Neural progenitor cell (in vitro differentiated cells): ENCODE data around the gene STRADA. TPM values are rescaled to one million over a fixed set of nuclear protein-coding genes. Genes with fewer than 3 reads are reported as not detected.

Experiments
- DNase-seq: peaks from one replicate; pipeline ENCODE4 v3.0.0-alpha.2; 2016; ENCODE audit warnings: low spot score
- H2AFZ ChIP-seq: fragments of 200-600 bp; sonication (generic); replicated peaks from 2 replicates; pipeline ENCODE4 v1.6.1; 2016; ENCODE audit warnings: antibody characterized with exemption
- H3F3A ChIP-seq: fragments of 200-600 bp; sonication (generic); 2 replicates; pipeline ENCODE4 v1.6.1; 2016; ENCODE audit warnings: antibody characterized with exemption, low read depth
- H3K27ac ChIP-seq: fragments of 200-600 bp; sonication (generic); 2 replicates; pipeline ENCODE4 v1.5.1; 2016; ENCODE audit warnings: mild to moderate bottlenecking
- H3K27me3 ChIP-seq: fragments of 200-600 bp; sonication (generic); 2 replicates; pipeline ENCODE4 v1.6.1; 2016; ENCODE audit warnings: mild to moderate bottlenecking, moderate library complexity
- H3K36me3 ChIP-seq: fragments of 200-600 bp; sonication (generic); 2 replicates; pipeline ENCODE4 v1.5.1; 2016
- H3K4me1 ChIP-seq: fragments of 200-600 bp; sonication (generic); 2 replicates; pipeline ENCODE4 v1.6.1; 2016; ENCODE audit warnings: mixed run types
- H3K4me2 ChIP-seq: fragments of 200-600 bp; sonication (generic); 2 replicates; pipeline ENCODE4 v1.6.1; 2016
- H3K4me3 ChIP-seq: fragments of 200-600 bp; sonication (generic); 2 replicates; pipeline ENCODE4 v1.5.1; 2016
- H3K79me2 ChIP-seq: fragments of 200-600 bp; sonication (generic); 2 replicates; pipeline ENCODE4 v1.6.1; 2016; ENCODE audit warnings: low read depth
- H3K9ac ChIP-seq: fragments of 200-600 bp; sonication (generic); 2 replicates; pipeline ENCODE4 v1.6.1; 2016
- H3K9me3 ChIP-seq: fragments of 200-600 bp; sonication (generic); 2 replicates; pipeline ENCODE4 v1.5.1; 2016; ENCODE audit warnings: low read depth
- H4K20me1 ChIP-seq: fragments of 200-600 bp; sonication (generic); 2 replicates; pipeline ENCODE4 v1.6.1; 2016; ENCODE audit warnings: low read depth
- H3K27ac Mint-ChIP-seq: 3 replicates; pipeline ENCODE4 v1.8.0; 2021; ENCODE audit warnings: mixed read lengths
- H3K27me3 Mint-ChIP-seq: 2 replicates; pipeline ENCODE4 v1.8.0; 2022; ENCODE audit warnings: low read depth, mild to moderate bottlenecking, inconsistent platforms, moderate library complexity, mixed read lengths; ENCODE audit not compliant: insufficient read depth
- H3K36me3 Mint-ChIP-seq: 3 replicates; pipeline ENCODE4 v1.8.0; 2021; ENCODE audit warnings: mixed read lengths
- H3K4me1 Mint-ChIP-seq: 3 replicates; pipeline ENCODE4 v1.8.0; 2021; ENCODE audit warnings: mixed read lengths
- H3K4me3 Mint-ChIP-seq: 3 replicates; pipeline ENCODE4 v1.8.0; 2021; ENCODE audit warnings: mild to moderate bottlenecking, moderate library complexity, mixed read lengths
- H3K9me3 Mint-ChIP-seq: 3 replicates; pipeline ENCODE4 v1.8.0; 2020; ENCODE audit warnings: mixed read lengths
- CTCF ChIP-seq: fragments of 200-600 bp; sonication (generic); IDR thresholded peaks from 2 replicates; pipeline ENCODE4 v1.5.1; 2017; ENCODE audit warnings: antibody characterized with exemption, mild to moderate bottlenecking
- EZH2 ChIP-seq: fragments of 200-600 bp; sonication (generic); IDR thresholded peaks from 2 replicates; pipeline ENCODE4 v1.6.1; 2017; ENCODE audit warnings: antibody characterized with exemption, mild to moderate bottlenecking, moderate library complexity
- EZH2phosphoT487 ChIP-seq: fragments of 200-600 bp; sonication (generic); IDR thresholded peaks from 2 replicates; pipeline ENCODE4 v1.6.1; 2017; ENCODE audit warnings: antibody characterized with exemption
- total RNA-seq: library from RNA; depleted of rRNA; stranded (reverse); fragments of >200 nt; gene quantifications from 2 replicates; pipeline ENCODE4 v1.2.3, GENCODE V29; 2015; ENCODE audit warnings: low replicate concordance

The STRADA gene
- total RNA-seq, 1 donor from 2014 or later = 69.6 TPM

DNA sequence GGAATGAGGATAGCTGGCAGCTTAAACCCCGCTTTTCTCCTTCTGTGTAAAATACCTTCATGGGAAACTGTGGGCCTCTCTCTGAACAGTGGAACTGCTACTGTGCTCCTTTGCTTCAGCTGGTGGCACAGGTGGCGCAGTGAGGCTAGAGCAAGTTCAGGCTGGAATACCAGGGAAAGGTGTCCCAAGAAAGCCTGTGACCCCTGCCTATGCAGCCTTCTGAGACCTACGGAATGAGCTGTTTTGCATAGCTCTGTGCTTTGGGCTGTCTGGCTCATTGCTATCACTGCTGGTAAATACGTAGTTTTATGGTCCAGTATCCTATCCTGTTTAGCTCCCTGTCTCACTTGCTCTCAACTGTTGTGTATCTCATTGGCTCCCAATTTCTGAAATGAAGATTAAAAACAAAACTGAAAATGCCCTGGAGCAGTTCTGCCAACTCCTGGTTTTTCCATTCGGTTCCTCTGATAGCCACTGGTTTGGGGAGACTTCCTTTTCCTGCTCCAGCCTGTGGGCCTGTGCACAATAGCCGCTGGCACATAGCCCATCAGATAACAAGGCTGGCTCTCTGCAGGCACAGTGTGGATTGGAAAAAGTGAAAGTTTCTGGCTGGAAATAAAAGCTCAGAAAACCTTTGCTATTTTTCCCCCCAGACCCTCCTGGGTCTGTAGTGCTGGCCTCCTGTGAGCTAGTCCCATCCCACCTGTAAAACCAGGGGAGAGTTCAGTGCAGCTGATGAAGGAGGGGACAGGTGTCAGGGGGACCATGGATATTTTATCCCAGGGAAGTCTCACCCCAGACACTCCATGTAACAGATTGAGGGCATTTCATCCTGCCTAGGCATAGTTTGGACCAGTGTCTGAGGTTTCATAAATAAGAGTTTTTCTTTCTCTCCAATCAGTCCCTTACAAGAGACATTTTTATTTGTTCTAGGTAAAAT lies 65.7 kb downstream of the STRADA start:
- peak overlapping the region; percentile 60 for H3K27ac Mint-ChIP-seq

DNA sequence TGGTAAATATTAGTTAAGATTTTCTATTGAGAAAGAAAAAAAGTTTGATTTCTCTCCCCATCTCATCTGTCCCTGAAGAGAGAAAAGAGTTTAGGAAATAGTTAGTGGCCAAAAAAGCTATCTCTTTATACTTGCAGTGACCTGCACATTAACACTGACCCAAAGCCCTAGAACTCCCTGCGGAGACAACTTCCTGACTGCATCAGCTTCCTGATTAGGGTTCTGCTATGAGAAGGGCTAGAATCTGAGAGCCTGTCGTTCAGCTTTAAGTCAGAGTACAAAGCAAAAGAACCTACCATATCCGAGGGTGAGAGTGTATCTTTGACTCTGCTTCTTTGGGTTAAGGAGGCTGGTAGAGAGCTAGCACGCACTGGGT lies 66.4 kb downstream of the STRADA start:
- Mint-ChIP-seq H3K36me3 (peaks cover 18% of the 10 kb centered on the region), H3K27ac (no peak overlapping the region), H3K27me3 (peaks cover 4% of the 10 kb centered on the region), H3K9me3 (no peaks in the 10 kb centered on the region), H3K4me1 (peaks cover 32% of the 10 kb centered on the region), H3K4me3 (peak overlapping the region; percentile 30)
- Histone ChIP-seq H3K4me1 (peaks cover 9% of the 10 kb centered on the region), H3K4me2 (no peak overlapping the region), H2AFZ (no peak overlapping the region), H3K9me3 (no peaks in the 10 kb centered on the region), H3F3A (peaks cover 3% of the 10 kb centered on the region), H4K20me1 (peaks cover 6% of the 10 kb centered on the region), H3K79me2 (no peaks in the 10 kb centered on the region), H3K27ac (no peak overlapping the region), H3K4me3 (no peak overlapping the region), H3K9ac (no peak overlapping the region), H3K36me3 (no peaks in the 10 kb centered on the region), H3K27me3 (no peaks in the 10 kb centered on the region)
- no peak for DNase-seq
- TF ChIP-seq EZH2phosphoT487 = no peak
- no peak for TF ChIP-seq CTCF
- TF ChIP-seq EZH2 = no peak

More for the DNA sequence above, 65.7 kb downstream of the STRADA start:
- H3K79me2 ChIP-seq = no peaks in the 10 kb centered on the region
- H3K27me3 ChIP-seq = no peaks in the 10 kb centered on the region
- H3K36me3 Mint-ChIP-seq = peaks cover 13% of the 10 kb centered on the region
- no peak overlapping the region for H3K4me2 ChIP-seq
- no peak for TF ChIP-seq CTCF
- no peak overlapping the region for H3K9ac ChIP-seq
- no peaks in the 10 kb centered on the region for H3K36me3 ChIP-seq
- H3K4me1 Mint-ChIP-seq = peaks cover 32% of the 10 kb centered on the region
- H3K4me3 Mint-ChIP-seq = no peak overlapping the region
- H4K20me1 ChIP-seq = peaks cover 6% of the 10 kb centered on the region
- DNase-seq = no peak
- H3K27ac ChIP-seq = no peak overlapping the region
- H3K27me3 Mint-ChIP-seq = peaks cover 4% of the 10 kb centered on the region
- H3F3A ChIP-seq = peaks cover 3% of the 10 kb centered on the region
- H3K4me3 ChIP-seq = no peak overlapping the region
- no peaks in the 10 kb centered on the region for H3K9me3 Mint-ChIP-seq
- H3K4me1 ChIP-seq = peaks cover 9% of the 10 kb centered on the region
- no peaks in the 10 kb centered on the region for H3K9me3 ChIP-seq
- H2AFZ ChIP-seq = no peak overlapping the region

DNA sequence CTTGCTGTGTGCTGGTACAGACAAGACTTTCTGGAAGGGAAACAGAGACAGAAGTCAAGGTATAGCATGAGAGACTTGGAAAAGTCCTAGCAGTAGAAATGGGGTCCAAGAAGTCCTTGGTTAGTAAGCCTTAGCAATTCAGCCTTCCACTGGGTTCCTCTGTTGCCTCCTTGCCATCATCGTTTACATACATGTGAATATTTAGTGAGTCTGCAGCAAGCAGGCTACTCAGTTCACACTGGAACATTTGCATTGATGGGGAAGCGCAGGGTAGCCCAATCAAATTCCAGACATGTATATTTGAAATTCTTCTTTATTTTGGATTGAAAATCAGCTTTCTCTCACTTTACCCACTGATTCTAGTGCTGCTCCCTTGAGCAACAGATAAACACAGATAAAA lies 68.7 kb downstream of the STRADA start:
- H3F3A ChIP-seq = peaks cover 3% of the 10 kb centered on the region
- TF ChIP-seq EZH2 (no peak), EZH2phosphoT487 (no peak), CTCF (no peak)
- Mint-ChIP-seq H3K27me3 (peaks cover 2% of the 10 kb centered on the region), H3K4me1 (peaks cover 32% of the 10 kb centered on the region), H3K9me3 (no peaks in the 10 kb centered on the region), H3K27ac (no peak overlapping the region), H3K4me3 (no peak overlapping the region), H3K36me3 (peaks cover 16% of the 10 kb centered on the region)
- no peaks in the 10 kb centered on the region for H3K27me3 ChIP-seq
- no peak overlapping the region for H3K27ac ChIP-seq
- peaks cover 6% of the 10 kb centered on the region for H4K20me1 ChIP-seq
- no peak for DNase-seq
- H3K4me1 ChIP-seq = peaks cover 9% of the 10 kb centered on the region
- H3K79me2 ChIP-seq = no peaks in the 10 kb centered on the region
- H3K36me3 ChIP-seq = no peaks in the 10 kb centered on the region
- H3K4me2 ChIP-seq = no peak overlapping the region
- H3K4me3 ChIP-seq = no peak overlapping the region
- no peak overlapping the region for H3K9ac ChIP-seq
- H3K9me3 ChIP-seq = no peaks in the 10 kb centered on the region
- H2AFZ ChIP-seq = no peak overlapping the region
